GM19324 (cell line): Measurements from ENCODE around the gene NCL.
"Not testable (repeated sequence)": the region's sequence is repeated elsewhere in the genome, so short reads cannot be mapped to it uniquely, and the experiment has no call there.

Experiments
- ATAC-seq: cut with Tn5 transposase; IDR thresholded peaks from one replicate; pipeline ENCODE4 v1.9.1; 2021; ENCODE audit warnings: mild to moderate bottlenecking, moderate library complexity; ENCODE audit not compliant: unreplicated experiment, low FRiP score

NCL gene

GRCh38 chr2:231467613-231468530 lies 3.6 kb upstream of the NCL start:
- ATAC-seq = no peak

DNA sequence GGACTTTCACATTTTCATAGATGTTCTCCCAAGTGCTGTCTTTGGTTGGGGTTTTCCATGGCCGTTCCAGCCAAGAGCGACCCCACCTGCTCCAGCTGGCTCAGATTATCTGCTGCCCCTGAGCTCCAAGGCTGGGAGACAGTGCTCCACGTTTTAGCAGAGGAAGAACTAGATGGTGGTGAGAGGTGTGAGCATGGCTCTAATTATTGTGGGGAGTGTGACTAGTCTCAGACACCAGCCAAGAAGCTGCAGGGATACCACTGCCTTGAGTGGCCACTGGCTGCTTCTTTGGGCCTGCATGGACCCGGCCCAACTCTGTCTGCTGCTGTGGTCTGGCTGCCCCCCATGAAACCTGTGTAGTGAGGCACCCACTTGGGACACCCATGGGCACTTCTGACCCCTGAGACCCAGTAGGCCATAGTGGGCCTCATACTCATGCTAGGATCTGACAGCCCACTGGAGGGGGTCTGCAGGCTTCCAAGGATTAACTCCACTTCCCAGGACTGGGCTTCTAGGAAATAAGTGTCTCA lies 2.8 kb upstream of the NCL start:
- ATAC-seq = no peak

DNA sequence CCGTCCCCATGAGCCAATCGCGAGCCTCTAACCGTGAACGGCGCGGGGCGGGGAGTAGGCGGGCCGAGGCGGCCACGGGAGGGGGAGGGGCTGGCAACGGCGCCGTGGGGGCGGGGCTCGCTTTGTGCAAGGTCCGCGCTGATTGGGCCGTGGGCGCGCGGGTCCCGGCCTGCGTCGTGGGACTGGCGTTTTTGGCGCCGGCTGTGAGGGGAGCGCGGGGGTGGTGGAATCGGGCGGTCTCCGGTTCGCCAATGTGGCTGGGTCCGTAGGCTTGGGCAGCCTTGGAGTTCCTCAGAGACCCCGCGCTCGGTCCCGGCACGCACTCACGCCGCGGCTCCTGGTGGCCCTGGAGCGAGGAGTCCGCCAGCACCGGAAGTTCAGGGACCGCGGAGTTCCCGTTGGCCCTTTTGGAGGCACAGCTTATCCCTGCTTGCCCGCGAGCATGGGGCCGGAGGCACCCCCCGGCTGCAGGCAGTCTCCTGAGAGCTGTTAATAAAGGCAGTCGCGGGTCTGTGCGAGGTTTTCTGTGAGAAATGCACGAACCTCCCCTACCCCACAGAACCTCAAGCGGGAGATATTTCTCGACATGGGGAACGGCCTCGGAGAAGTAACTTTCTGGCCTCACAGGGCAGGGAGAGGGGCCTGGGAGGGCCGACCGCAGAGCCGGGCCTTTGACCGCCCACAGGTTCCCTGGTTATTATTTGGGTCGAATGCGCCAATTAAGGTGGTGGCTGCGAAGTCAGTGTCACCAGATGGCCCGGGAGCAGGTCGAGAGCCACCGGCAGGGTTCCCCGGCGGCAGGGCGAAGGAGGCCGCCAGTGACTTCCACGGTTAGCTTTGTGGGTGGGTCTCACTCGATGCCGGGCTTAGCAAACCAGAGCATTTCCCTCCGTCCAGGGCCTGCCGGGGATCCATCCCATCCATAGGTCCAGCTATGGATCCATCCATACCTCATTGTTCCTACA lies 574 bp upstream of the NCL start:
- ATAC-seq = no peak

DNA sequence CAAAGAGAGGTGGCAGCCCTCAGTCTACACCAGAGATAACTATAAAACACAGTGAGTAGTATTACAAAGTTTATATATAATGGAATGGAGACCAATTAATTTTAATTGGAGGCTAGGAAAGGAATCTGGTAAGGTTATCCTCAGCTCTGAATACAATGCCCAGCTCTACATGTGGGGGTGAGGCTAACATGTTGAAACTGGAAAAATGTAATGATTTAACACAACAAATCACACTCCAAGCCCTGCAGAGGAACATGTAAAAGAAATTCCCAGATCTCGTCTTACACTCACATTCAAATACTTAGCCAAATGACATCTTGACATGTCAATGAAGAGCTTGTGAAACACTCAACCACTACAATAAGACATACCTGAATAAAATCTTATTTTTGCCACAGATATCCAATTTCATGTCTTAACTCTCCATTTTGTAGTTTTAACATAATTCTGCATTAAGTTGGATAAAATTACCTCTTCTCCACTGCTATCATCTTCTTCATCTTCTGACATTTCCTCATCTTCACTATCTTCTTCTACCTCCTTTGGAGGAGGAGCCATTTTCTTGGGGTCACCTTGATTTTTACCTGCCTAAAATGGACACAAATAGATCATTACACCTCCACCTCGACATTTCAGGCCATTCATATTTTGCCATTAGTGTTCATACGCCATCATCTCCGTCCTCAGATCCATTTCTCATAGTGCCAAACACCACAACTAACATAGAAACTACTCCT lies 1.4 kb downstream of the NCL start:
- ATAC-seq = no peak

DNA sequence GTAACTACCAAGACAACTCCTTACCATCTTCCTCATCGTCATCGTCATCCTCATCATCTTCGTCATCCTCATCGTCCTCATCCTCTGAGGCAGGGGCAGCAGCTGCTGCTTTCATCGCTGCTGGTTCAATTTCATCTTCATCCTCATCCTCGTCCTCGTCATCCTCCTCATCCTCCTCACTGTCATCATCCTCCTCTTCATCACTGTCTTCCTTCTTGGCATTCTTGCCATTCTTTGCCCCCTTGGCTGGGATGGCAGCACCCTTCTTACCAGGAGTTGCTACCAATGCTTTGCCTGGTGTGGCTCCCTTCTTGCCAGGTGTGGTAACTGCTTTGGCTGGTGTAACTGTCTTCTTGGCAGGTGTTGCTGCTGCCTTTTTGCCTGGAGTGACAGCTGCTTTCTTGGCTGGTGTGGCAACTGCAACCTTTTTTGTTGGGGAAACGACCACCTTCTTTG lies 2.7 kb downstream of the NCL start:
- no peak for ATAC-seq

DNA sequence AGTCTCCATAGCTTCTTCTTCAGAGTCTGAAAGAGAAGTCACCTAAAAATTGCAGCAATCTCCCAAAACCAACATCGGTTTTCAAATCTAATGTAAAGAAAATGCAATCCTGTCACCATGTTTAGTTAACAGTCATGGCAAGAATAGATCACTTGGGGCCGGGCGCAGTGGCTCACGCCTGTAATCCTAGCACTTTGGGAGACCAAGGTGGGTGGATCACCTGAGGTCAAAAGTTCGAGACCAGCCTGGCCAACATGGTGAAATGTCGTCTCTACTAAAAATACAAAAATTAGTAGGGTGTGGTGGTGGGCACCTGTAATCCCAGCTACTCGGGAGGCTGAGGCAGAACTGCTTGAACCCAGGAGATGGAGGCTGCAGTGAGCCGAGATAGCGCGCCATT lies 3.4 kb downstream of the NCL start:
- ATAC-seq = not testable (repeated sequence)

DNA sequence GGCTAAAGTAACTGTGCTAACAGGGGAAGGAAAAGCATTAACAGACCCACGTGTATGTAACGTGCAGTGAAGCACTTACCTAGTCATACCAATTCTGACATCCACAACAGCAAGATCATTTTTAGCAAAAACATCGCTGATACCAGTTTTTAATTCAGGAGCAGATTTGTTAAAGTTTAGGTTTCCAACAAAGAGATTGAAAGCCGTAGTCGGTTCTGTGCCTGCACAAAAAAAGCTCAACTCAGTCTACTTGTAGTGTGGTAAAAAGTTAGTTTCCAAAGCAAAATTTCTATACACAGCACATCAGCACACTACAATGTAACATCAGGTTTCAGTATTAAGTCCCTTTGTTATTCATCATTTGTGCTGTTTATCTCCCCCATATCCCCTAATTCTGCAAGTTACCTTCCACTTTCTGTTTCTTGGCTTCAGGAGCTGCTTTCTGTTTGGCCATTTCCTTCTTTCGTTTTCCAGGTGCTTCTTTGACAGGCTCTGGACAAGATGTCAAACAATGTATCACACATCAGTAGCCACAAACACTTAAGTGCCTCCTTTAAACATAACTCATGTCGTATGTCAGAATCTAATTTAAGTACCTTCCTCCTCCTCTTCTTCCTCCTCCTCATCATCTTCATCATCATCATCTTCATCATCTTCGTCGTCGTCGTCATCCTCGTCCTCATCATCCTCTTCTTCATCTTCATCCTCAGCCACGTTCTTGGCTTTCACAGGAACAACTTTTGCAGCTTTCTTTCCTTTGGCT lies 4.0 kb downstream of the NCL start:
- ATAC-seq = no peak

GRCh38 chr2:231458368-231458767 lies 5.9 kb downstream of the NCL start:
- no peak for ATAC-seq

- ATAC-seq = no peak
These were observed 7.2 kb downstream of the NCL start for GRCh38 chr2:231457101-231457500.

GRCh38 chr2:231456295-231457004 lies 7.8 kb downstream of the NCL start:
- no peak for ATAC-seq

- no peak for ATAC-seq
These were observed 8.4 kb downstream of the NCL start for GRCh38 chr2:231455890-231456289.

DNA sequence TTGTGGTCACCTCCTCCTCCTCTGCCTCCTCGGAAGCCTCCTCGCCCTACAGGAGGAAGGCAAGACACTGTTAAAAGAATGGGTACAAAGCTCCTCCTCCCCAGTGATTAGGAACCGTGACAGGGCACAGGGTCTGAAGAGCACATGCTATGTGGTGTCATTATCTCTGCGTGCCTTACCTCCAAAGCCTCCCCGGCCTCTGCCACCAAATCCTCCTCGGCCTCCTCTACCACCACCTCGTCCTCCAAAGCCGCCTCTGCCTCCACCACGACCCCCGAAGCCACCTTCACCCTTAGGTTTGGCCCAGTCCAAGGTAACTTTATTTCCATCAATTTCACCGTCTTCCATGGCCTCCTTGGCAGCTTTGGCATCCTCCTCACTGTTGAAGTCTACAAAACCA lies 9.1 kb downstream of the NCL start:
- ATAC-seq = no peak

DNA sequence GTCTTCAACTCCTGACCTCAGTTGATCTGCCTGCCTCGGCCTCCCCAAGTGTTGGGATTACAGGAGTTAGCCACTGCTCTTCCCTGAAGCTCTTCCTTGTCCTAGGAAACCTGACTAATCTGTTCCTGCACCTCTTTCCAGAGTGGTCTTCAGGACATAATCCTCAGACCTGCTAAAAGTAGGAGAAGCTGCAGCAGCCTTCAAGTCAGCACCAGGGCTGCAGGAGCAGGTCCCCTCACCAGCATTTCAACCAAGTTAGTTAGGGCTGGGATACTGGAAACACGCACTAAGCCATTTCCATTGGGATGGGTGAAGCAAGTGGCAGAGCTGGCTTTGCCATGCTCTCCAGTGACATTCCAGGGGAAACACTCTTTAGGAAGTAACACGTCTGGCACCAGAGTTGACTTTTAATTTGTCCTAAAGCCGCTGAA lies 9.9 kb downstream of the NCL start:
- ATAC-seq = no peak

DNA sequence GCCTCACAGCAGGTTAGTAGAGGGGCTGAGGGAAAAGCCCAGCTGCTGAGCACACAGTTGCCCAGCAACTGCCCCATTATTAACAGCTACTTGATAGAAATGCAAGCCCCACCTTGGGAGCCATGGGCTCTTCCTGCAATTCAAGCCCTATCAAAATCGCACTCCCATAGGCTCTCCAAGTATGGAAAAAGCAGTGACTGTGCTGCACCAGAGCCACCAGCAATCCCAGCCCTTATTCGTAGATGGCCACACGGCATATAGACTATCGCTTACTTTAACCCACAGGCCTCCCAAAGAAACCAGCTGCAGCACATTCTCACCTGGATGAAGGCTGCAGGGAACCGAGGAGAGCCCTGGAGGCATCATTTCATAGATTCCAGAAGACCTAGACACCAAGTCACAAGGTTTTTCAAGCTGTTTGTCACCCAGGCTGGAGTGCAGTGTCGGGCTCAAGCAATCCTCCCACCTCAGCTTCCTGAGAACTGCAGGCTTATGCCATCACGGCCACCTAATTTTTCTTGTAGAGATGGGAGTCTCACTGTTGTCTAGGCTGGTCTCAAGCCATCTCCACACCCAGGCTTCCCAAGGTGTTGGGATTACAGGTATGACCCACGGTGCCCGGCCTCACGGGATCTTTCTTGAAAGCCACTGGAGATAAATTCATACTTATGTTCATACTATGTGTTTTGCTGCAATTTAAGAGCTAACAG lies 11.3 kb downstream of the NCL start:
- ATAC-seq = no peak

DNA sequence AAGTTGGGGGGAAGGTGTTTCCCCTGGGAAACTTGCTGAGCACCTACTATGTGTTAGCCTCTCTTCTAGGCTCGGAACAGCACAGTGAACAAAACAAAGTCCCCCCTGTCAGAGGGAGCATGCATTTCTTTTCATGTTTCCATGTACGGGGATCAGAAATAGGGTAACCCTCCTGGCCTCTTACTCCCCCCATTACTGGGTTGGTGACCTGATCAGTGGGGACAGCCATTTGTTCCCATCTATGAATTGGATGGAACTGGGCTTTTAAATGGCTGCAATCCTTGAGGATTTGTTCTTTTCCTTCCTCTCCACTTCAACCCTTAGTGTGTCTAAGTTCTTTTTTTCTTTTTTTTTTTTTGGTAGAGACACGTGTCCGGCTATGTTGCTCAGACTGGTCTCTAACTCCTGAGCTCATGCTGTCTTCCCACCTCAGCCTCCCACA lies 13.7 kb downstream of the NCL start:
- no peak for ATAC-seq

- no peak for ATAC-seq
These were observed 14.7 kb downstream of the NCL start for GRCh38 chr2:231449503-231450054.

GRCh38 chr2:231436957-231437356 lies 27.3 kb downstream of the NCL start:
- no peak for ATAC-seq

DNA sequence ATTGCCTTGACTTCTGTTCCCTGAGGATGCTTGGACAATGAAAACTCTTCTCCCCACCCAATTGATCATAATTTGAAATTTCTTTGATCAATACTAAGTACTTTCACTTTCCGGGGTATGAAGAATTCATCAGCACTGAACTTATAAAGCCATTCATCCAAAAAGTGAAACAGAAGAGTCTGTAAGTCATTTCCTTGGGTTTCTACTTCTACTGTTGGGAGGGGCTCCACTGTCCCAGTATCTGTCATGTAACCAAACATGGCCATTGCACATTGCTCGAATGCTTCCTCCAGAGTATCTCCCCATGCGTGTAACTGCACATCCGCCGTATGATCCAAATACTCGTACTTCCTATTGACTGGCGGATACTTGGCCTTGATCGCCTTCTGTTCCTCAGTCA lies 30.3 kb downstream of the NCL start:
- no peak for ATAC-seq
